ENCODE data around the gene SYNCRIP. TPM values are rescaled to one million over a fixed set of nuclear protein-coding genes. Genes with fewer than 3 reads are reported as not detected.
"Not testable (repeated sequence)": the region's sequence is repeated elsewhere in the genome, so short reads cannot be mapped to it uniquely, and the experiment has no call there.

The SYNCRIP gene
- total RNA-seq, 1 experiment from 2014 or later = 93.4 TPM

- no peaks in the 10 kb centered on the region for H3K4me1 ChIP-seq (replicated peaks)
- no peak overlapping the region for H3K4me3 ChIP-seq
- H3K9me3 ChIP-seq (replicated peaks) = no peaks in the 10 kb centered on the region
- H3K27ac ChIP-seq = no peak overlapping the region
- H3K27me3 ChIP-seq (replicated peaks) = no peaks in the 10 kb centered on the region
- H3K36me3 ChIP-seq = peaks cover 27% of the 10 kb centered on the region
- no peak for DNase-seq (ENCODE audit: low read depth in 1 of 2, low spot score in 2 of 2)
Observed at GRCh38 chr6:85569323-85569722, 73.4 kb downstream of the SYNCRIP start.

- H3K27me3 ChIP-seq (replicated peaks) = no peaks in the 10 kb centered on the region
- H3K4me3 ChIP-seq = no peak overlapping the region
- no peaks in the 10 kb centered on the region for H3K4me1 ChIP-seq (replicated peaks)
- DNase-seq (ENCODE audit: low read depth in 1 of 2, low spot score in 2 of 2) = no peak
- H3K36me3 ChIP-seq = peaks cover 33% of the 10 kb centered on the region
- no peaks in the 10 kb centered on the region for H3K9me3 ChIP-seq (replicated peaks)
- no peak overlapping the region for H3K27ac ChIP-seq
Observed at GRCh38 chr6:85568411-85568810, 74.3 kb downstream of the SYNCRIP start.

GRCh38 chr6:85565736-85566135 is 77.0 kb downstream of the SYNCRIP start:
- no peak overlapping the region for H3K27ac ChIP-seq
- H3K36me3 ChIP-seq = peaks cover 29% of the 10 kb centered on the region
- H3K9me3 ChIP-seq (replicated peaks) = no peaks in the 10 kb centered on the region
- H3K27me3 ChIP-seq (replicated peaks) = no peaks in the 10 kb centered on the region
- no peaks in the 10 kb centered on the region for H3K4me1 ChIP-seq (replicated peaks)
- DNase-seq (ENCODE audit: low read depth in 1 of 2, low spot score in 2 of 2) = no peak
- H3K4me3 ChIP-seq = no peak overlapping the region

GRCh38 chr6:85564223-85564622 is 78.5 kb downstream of the SYNCRIP start:
- not testable (repeated sequence) for DNase-seq (ENCODE audit: low read depth in 1 of 2, low spot score in 2 of 2); H3K27ac ChIP-seq; H3K9me3 ChIP-seq (replicated peaks); H3K27me3 ChIP-seq (replicated peaks); H3K4me3 ChIP-seq; H3K4me1 ChIP-seq (replicated peaks)
- peaks cover 34% of the 10 kb centered on the region for H3K36me3 ChIP-seq

Other genes with a start within 250 kb of the SYNCRIP start
- gene NT5E, start 192.8 kb downstream of the SYNCRIP start, total RNA-seq (2014; rRNA removed; shearing (Covaris generic)) = 37.3 and 51.2 TPM in 2 replicates
- gene SNX14, start 49.0 kb downstream of the SYNCRIP start, total RNA-seq (2014; rRNA removed; shearing (Covaris generic)) = 96.7 and 100 TPM in 2 replicates